ENCODE measurements around the gene SIGLEC7.
"Not testable (repeated sequence)": the region's sequence is repeated elsewhere in the genome, so short reads cannot be mapped to it uniquely, and the experiment has no call there.

SIGLEC7 gene

GRCh38 chr19:51139299-51140014 lies 2.6 kb upstream of the SIGLEC7 start:
- DNase-seq: no peak

GRCh38 chr19:51140441-51140840 lies 1.7 kb upstream of the SIGLEC7 start:
- DNase-seq: no peak

GRCh38 chr19:51141181-51141580 lies 920 bp upstream of the SIGLEC7 start:
- DNase-seq: no peak

GRCh38 chr19:51142809-51143475 lies 841 bp downstream of the SIGLEC7 start:
- DNase-seq: not testable (repeated sequence)

- no peak for DNase-seq
These were observed 1.4 kb downstream of the SIGLEC7 start for GRCh38 chr19:51143486-51143885.

GRCh38 chr19:51144482-51145045 lies 2.5 kb downstream of the SIGLEC7 start:
- no peak for DNase-seq

- DNase-seq: no peak
These were observed 3.9 kb downstream of the SIGLEC7 start for GRCh38 chr19:51145916-51146493.

GRCh38 chr19:51146751-51147150 lies 4.7 kb downstream of the SIGLEC7 start:
- no peak for DNase-seq

GRCh38 chr19:51147663-51148062 lies 5.6 kb downstream of the SIGLEC7 start:
- no peak for DNase-seq

GRCh38 chr19:51148580-51148979 lies 6.5 kb downstream of the SIGLEC7 start:
- no peak for DNase-seq

- no peak for DNase-seq
These were observed 8.5 kb downstream of the SIGLEC7 start for GRCh38 chr19:51150627-51151026.

- DNase-seq: no peak
These were observed 14.6 kb downstream of the SIGLEC7 start for GRCh38 chr19:51156710-51157109.

- DNase-seq: no peak
These were observed 15.2 kb downstream of the SIGLEC7 start for GRCh38 chr19:51157265-51157664.

GRCh38 chr19:51158474-51159129 lies 16.5 kb downstream of the SIGLEC7 start:
- peak; percentile 85 for DNase-seq

- no peak for DNase-seq
These were observed 17.6 kb downstream of the SIGLEC7 start for GRCh38 chr19:51159656-51160055.

- DNase-seq: no peak
These were observed 19.2 kb downstream of the SIGLEC7 start for GRCh38 chr19:51161266-51161665.

- DNase-seq: no peak
These were observed 19.9 kb downstream of the SIGLEC7 start for GRCh38 chr19:51161867-51162496.

- no peak for DNase-seq
These were observed 21.2 kb downstream of the SIGLEC7 start for GRCh38 chr19:51163257-51163656.

GRCh38 chr19:51164215-51164614 lies 22.1 kb downstream of the SIGLEC7 start:
- DNase-seq: no peak

- peak; percentile 32 for DNase-seq
These were observed 24.9 kb downstream of the SIGLEC7 start for GRCh38 chr19:51166846-51167490.

GRCh38 chr19:51168564-51169282 lies 26.6 kb downstream of the SIGLEC7 start:
- no peak for DNase-seq

Data from CD4-positive, alpha-beta T cell treated with Interleukin-17A for 4 hours (primary cell).